PC-3 (cell line): ENCODE data around the gene TOP3A.

Experiments used
- CTCF ChIP-seq: fragments of 300-600 bp; sonication (generic); conservative IDR thresholded peaks from 2 replicates; pipeline ENCODE4 v1.5.1; 2017; ENCODE audit warnings: antibody characterized with exemption, low read depth, mild to moderate bottlenecking, low read length
- EZH2 ChIP-seq: fragments of 300-600 bp; sonication (generic); IDR thresholded peaks from one replicate; pipeline ENCODE4 v1.6.1; 2017; ENCODE audit warnings: antibody characterized with exemption, mild to moderate bottlenecking, low read length; ENCODE audit not compliant: unreplicated experiment
- EZH2phosphoT487 ChIP-seq: fragments of 300-600 bp; sonication (generic); IDR thresholded peaks from 2 replicates; pipeline ENCODE4 v1.6.1; 2018; ENCODE audit warnings: mild to moderate bottlenecking, antibody characterized with exemption, low read length, borderline replicate concordance

GRCh38 chr17:18224053-18224386 is 90.8 kb downstream of the TOP3A start:
- no peak for TF ChIP-seq CTCF
- no peak for TF ChIP-seq EZH2
- no peak for TF ChIP-seq EZH2phosphoT487
